WTC11 (cell line): ENCODE measurements around the gene MOB3B. TPM values are rescaled to one million over a fixed set of nuclear protein-coding genes. Genes with fewer than 3 reads are reported as not detected.
A peak's percentile ranks its signal among the peaks of the same experiment; 100 is the strongest.

ENCODE experiments used
- ATAC-seq: fragments of 200-7000 bp; cut with Tn5 transposase; 2 replicates; pipeline ENCODE4 v1.10.0; 2021; ENCODE audit warnings: mild to moderate bottlenecking, moderate library complexity
- CTCF ChIA-PET: fragments of 300-600 bp; sonication (Branson Sonifier 250); formaldehyde crosslinking; loops from one replicate; lab custom pipeline; 2021; ENCODE audit warnings: antibody characterized with exemption; lab: Charles Lee
- POLR2A ChIA-PET: fragments of 350-600 bp; sonication (Branson Sonifier 250); formaldehyde crosslinking; loops from one replicate; lab custom pipeline; 2021; ENCODE audit warnings: antibody characterized with exemption; lab: Charles Lee
- DNase-seq: peaks from one replicate; pipeline ENCODE4 v3.0.0; 2021; ENCODE audit warnings: low spot score
- H3K27ac Mint-ChIP-seq: 2 replicates; pipeline ENCODE4 v1.8.0; 2021; ENCODE audit warnings: mixed read lengths
- H3K27me3 Mint-ChIP-seq: 2 replicates; pipeline ENCODE4 v1.8.0; 2021; ENCODE audit warnings: low read depth, mild to moderate bottlenecking, moderate library complexity, mixed read lengths
- H3K36me3 Mint-ChIP-seq: 2 replicates; pipeline ENCODE4 v1.8.0; 2021; ENCODE audit warnings: mixed read lengths
- H3K4me1 Mint-ChIP-seq: 2 replicates; pipeline ENCODE4 v1.8.0; 2022; ENCODE audit warnings: mixed read lengths
- H3K4me3 Mint-ChIP-seq: 2 replicates; pipeline ENCODE4 v1.8.0; 2021; ENCODE audit warnings: mild to moderate bottlenecking, moderate library complexity, mixed read lengths
- H3K9me3 Mint-ChIP-seq: 2 replicates; pipeline ENCODE4 v1.8.0; 2021; ENCODE audit warnings: mixed read lengths
- CREB1 ChIP-seq: sonication (generic); formaldehyde crosslinking; IDR thresholded peaks from 2 replicates; pipeline ENCODE4 v1.8.0; 2023; ENCODE audit warnings: mild to moderate bottlenecking, missing genetic modification reagents
- GRHL2 ChIP-seq: fragments of 250-450 bp; sonication (Bioruptor Pico); IDR thresholded peaks from 2 replicates; pipeline ENCODE4 v1.8.0; 2022; ENCODE audit warnings: mild to moderate bottlenecking, moderate library complexity; ENCODE audit not compliant: insufficient replicate concordance, severe bottlenecking
- JAZF1 ChIP-seq: fragments of 250-450 bp; sonication (Bioruptor Pico); IDR thresholded peaks from 2 replicates; pipeline ENCODE4 v1.9.0; 2021; ENCODE audit warnings: moderate library complexity, mild to moderate bottlenecking, inconsistent platforms
- NFATC4 ChIP-seq: fragments of 250-450 bp; sonication (Bioruptor Pico); IDR thresholded peaks from 2 replicates; pipeline ENCODE4 v1.9.0; 2021; ENCODE audit warnings: mild to moderate bottlenecking
- NFYB ChIP-seq: sonication (generic); formaldehyde crosslinking; conservative IDR thresholded peaks from 2 replicates; pipeline ENCODE4 v1.8.0; 2022; ENCODE audit warnings: low read depth, missing genetic modification reagents
- NR1H2 ChIP-seq: sonication (generic); formaldehyde crosslinking; IDR thresholded peaks from 2 replicates; pipeline ENCODE4 v1.9.0; 2021; ENCODE audit warnings: mild to moderate bottlenecking, moderate library complexity, missing genetic modification reagents
- OVOL2 ChIP-seq: fragments of 250-450 bp; sonication (Bioruptor Pico); IDR thresholded peaks from 2 replicates; pipeline ENCODE4 v1.9.0; 2021; ENCODE audit warnings: mild to moderate bottlenecking, borderline replicate concordance
- SOX15 ChIP-seq: fragments of 250-450 bp; sonication (Bioruptor Pico); IDR thresholded peaks from 2 replicates; pipeline ENCODE4 v1.9.0; 2021; ENCODE audit warnings: mild to moderate bottlenecking
- ZNF121 ChIP-seq: sonication (generic); formaldehyde crosslinking; IDR thresholded peaks from 2 replicates; pipeline ENCODE4 v1.8.0; 2023; ENCODE audit warnings: missing genetic modification reagents
- ZNF232 ChIP-seq: sonication (generic); formaldehyde crosslinking; IDR thresholded peaks from 2 replicates; pipeline ENCODE4 v1.8.0; 2022; ENCODE audit warnings: mild to moderate bottlenecking, missing genetic modification reagents
- ZNF416 ChIP-seq: fragments of 250-450 bp; sonication (Bioruptor Pico); IDR thresholded peaks from 2 replicates; pipeline ENCODE4 v1.9.0; 2021; ENCODE audit warnings: mild to moderate bottlenecking, inconsistent platforms
- ZNF423 ChIP-seq: fragments of 250-450 bp; sonication (Bioruptor Pico); IDR thresholded peaks from 2 replicates; pipeline ENCODE4 v2.1.2; 2022; ENCODE audit warnings: mild to moderate bottlenecking, moderate library complexity
- ZNF425 ChIP-seq: fragments of 250-450 bp; sonication (Bioruptor Pico); conservative IDR thresholded peaks from 2 replicates; pipeline ENCODE4 v1.9.0; 2021; ENCODE audit warnings: mild to moderate bottlenecking
- ZNF671 ChIP-seq: fragments of 250-450 bp; sonication (Bioruptor Pico); IDR thresholded peaks from 2 replicates; pipeline ENCODE4 v1.8.0; 2021; ENCODE audit warnings: mild to moderate bottlenecking
- total RNA-seq: library from RNA; stranded (reverse); gene quantifications from 3 replicates; pipeline ENCODE4 v1.2.3, GENCODE V29; 2021
- TF ChIP-seq, protein P1 (sequence below): fragments of 250-450 bp; sonication (Bioruptor Pico); IDR thresholded peaks from 2 replicates; pipeline ENCODE4 v1.9.0; 2021; ENCODE audit warnings: moderate library complexity, mild to moderate bottlenecking, inconsistent platforms, borderline replicate concordance
- TF ChIP-seq, protein P2 (sequence below): fragments of 250-450 bp; sonication (Bioruptor Pico); IDR thresholded peaks from 2 replicates; pipeline ENCODE4 v1.9.0; 2021; ENCODE audit warnings: mild to moderate bottlenecking
- TF ChIP-seq, protein P3 (sequence below): sonication (generic); formaldehyde crosslinking; IDR thresholded peaks from 2 replicates; pipeline ENCODE4 v1.8.0; 2023; ENCODE audit warnings: missing genetic modification reagents
- TF ChIP-seq, protein P4 (sequence below): sonication (generic); formaldehyde crosslinking; IDR thresholded peaks from 2 replicates; pipeline ENCODE4 v1.8.0; 2022; ENCODE audit warnings: mild to moderate bottlenecking, missing genetic modification reagents
- TF ChIP-seq, protein P5 (sequence below): sonication (generic); formaldehyde crosslinking; IDR thresholded peaks from 2 replicates; pipeline ENCODE4 v1.8.1; 2023; ENCODE audit warnings: mild to moderate bottlenecking, moderate library complexity, missing genetic modification reagents

The MOB3B gene
- total RNA-seq, 1 experiment from 2014 or later, result 25.1 TPM

- ATAC-seq (no peak), DNase-seq (no peak)
- Mint-ChIP-seq H3K27me3 (no peaks in the 10 kb centered on the region), H3K4me1 (peaks cover 80% of the 10 kb centered on the region), H3K4me3 (peak overlapping the region; percentile 5; the same call in 1 of the 2 replicates), H3K9me3 (peaks cover 6% of the 10 kb centered on the region; the same call in 1 of the 2 replicates), H3K27ac (peak overlapping the region; percentile 94), H3K36me3 (0 out of 2 replicates have a peak, but pooled peaks cover 2% of the 10 kb centered on the region)
- TF ChIP-seq CREB1 (no peak), ZNF423 (CRISPR knock-in tag) (no peak), ZNF121 (no peak), NR1H2 (CRISPR knock-in tag) (no peak)
- TF ChIP-seq, protein P1, sequence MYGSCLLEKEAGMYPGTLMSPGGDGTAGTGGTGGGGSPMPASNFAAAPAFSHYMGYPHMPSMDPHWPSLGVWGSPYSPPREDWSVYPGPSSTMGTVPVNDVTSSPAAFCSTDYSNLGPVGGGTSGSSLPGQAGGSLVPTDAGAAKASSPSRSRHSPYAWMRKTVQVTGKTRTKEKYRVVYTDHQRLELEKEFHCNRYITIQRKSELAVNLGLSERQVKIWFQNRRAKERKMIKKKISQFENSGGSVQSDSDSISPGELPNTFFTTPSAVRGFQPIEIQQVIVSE (CRISPR knock-in tag), result no peak
- TF ChIP-seq, protein P2, sequence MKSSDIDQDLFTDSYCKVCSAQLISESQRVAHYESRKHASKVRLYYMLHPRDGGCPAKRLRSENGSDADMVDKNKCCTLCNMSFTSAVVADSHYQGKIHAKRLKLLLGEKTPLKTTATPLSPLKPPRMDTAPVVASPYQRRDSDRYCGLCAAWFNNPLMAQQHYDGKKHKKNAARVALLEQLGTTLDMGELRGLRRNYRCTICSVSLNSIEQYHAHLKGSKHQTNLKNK, result no peak
- TF ChIP-seq, protein P3, sequence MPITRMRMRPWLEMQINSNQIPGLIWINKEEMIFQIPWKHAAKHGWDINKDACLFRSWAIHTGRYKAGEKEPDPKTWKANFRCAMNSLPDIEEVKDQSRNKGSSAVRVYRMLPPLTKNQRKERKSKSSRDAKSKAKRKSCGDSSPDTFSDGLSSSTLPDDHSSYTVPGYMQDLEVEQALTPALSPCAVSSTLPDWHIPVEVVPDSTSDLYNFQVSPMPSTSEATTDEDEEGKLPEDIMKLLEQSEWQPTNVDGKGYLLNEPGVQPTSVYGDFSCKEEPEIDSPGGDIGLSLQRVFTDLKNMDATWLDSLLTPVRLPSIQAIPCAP, result no peak
- TF ChIP-seq, protein P4, sequence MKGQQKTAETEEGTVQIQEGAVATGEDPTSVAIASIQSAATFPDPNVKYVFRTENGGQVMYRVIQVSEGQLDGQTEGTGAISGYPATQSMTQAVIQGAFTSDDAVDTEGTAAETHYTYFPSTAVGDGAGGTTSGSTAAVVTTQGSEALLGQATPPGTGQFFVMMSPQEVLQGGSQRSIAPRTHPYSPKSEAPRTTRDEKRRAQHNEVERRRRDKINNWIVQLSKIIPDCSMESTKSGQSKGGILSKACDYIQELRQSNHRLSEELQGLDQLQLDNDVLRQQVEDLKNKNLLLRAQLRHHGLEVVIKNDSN, result no peak
- ChIA-PET POLR2A (interaction anchor here (0.6 kb wide), 1 partner anchor 564 kb away, joined by 3 read pairs; no protein-coding TSS in a partner anchor), CTCF (interaction anchor here (0.9 to 2.1 kb wide), 4 partner anchors 15 to 161 kb away, joined by 4 to 7 read pairs (median 5); partner anchors contain the start of gene MOB3B)
Observed at GRCh38 chr9:27368316-27368985, 161.2 kb downstream of the MOB3B start.

DNA sequence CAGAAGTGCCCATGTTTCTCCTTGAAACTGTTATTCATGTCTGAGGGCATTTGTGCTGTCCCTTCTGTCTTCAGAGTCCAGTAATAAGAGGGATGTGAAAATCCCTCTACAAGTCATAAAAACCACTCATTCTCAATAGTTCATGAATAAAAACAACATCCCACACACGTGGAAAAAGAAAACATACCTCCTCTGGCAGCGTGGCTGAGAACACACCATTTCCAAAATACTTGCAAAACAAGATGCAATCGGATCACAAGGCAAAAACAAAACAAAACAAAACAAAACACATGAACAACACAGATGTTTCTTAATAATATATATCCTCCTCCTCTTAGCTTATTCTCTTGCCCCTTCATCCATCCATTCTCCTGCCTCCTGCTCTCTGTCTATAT lies 161.7 kb downstream of the MOB3B start:
- TF ChIP-seq, protein P3, result no peak
- CTCF ChIA-PET, result interaction anchor here (2.1 kb wide), 1 partner anchor 35 kb away, joined by 7 read pairs; no protein-coding TSS in a partner anchor
- H3K27ac Mint-ChIP-seq, result peak overlapping the region; percentile 86
- H3K4me3 Mint-ChIP-seq, result no peak overlapping the region; the same call in 1 of the 2 replicates
- ATAC-seq (no peak), DNase-seq (no peak)
- 0 out of 2 replicates have a peak, but pooled peaks cover 2% of the 10 kb centered on the region for H3K36me3 Mint-ChIP-seq
- peaks cover 83% of the 10 kb centered on the region for H3K4me1 Mint-ChIP-seq
- no peaks in the 10 kb centered on the region for H3K27me3 Mint-ChIP-seq
- H3K9me3 Mint-ChIP-seq, result peaks cover 6% of the 10 kb centered on the region; the same call in 1 of the 2 replicates
- POLR2A ChIA-PET, result interaction anchor here (0.5 to 0.6 kb wide), 2 partner anchors 46 to 563 kb away, joined by 3 read pairs; no protein-coding TSS in a partner anchor

- Mint-ChIP-seq H3K27ac (peak overlapping the region; percentile 93), H3K4me1 (peaks cover 85% of the 10 kb centered on the region), H3K27me3 (no peaks in the 10 kb centered on the region), H3K4me3 (peak overlapping the region; percentile 44; the same call in 1 of the 2 replicates), H3K9me3 (peaks cover 6% of the 10 kb centered on the region; the same call in 1 of the 2 replicates), H3K36me3 (0 out of 2 replicates have a peak, but pooled peaks cover 2% of the 10 kb centered on the region)
- ATAC-seq (no peak), DNase-seq (no peak)
- POLR2A ChIA-PET, result interaction anchor here (0.5 kb wide), 1 partner anchor 45 kb away, joined by 3 read pairs; no protein-coding TSS in a partner anchor
- TF ChIP-seq ZNF416 (CRISPR knock-in tag), result no peak
- no peak for TF ChIP-seq ZNF671 (CRISPR knock-in tag)
- TF ChIP-seq ZNF232 (CRISPR knock-in tag), result no peak
- TF ChIP-seq, protein P5, sequence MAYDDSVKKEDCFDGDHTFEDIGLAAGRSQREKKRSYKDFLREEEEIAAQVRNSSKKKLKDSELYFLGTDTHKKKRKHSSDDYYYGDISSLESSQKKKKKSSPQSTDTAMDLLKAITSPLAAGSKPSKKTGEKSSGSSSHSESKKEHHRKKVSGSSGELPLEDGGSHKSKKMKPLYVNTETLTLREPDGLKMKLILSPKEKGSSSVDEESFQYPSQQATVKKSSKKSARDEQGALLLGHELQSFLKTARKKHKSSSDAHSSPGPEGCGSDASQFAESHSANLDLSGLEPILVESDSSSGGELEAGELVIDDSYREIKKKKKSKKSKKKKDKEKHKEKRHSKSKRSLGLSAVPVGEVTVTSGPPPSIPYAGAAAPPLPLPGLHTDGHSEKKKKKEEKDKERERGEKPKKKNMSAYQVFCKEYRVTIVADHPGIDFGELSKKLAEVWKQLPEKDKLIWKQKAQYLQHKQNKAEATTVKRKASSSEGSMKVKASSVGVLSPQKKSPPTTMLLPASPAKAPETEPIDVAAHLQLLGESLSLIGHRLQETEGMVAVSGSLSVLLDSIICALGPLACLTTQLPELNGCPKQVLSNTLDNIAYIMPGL (CRISPR knock-in tag), result no peak
- no peak for TF ChIP-seq SOX15 (CRISPR knock-in tag)
- TF ChIP-seq, protein P4, result no peak
- TF ChIP-seq NFATC4 (CRISPR knock-in tag), result no peak
- no peak for TF ChIP-seq CREB1
- no peak for TF ChIP-seq JAZF1
- no peak for TF ChIP-seq ZNF425 (CRISPR knock-in tag)
- no peak for TF ChIP-seq OVOL2 (CRISPR knock-in tag)
- TF ChIP-seq NFYB, result no peak
- no peak for TF ChIP-seq GRHL2 (CRISPR knock-in tag)
- CTCF ChIA-PET, result interaction anchor here (0.7 to 2.1 kb wide), 3 partner anchors 34 to 162 kb away, joined by 3 to 7 read pairs (median 6); partner anchors contain the start of gene MOB3B
Observed at GRCh38 chr9:27367175-27367798, 162.3 kb downstream of the MOB3B start.
